GM18498 (cell line): ENCODE measurements around the gene SLC2A4.
A peak's percentile ranks its signal among the peaks of the same experiment; 100 is the strongest.

Experiments used
- ATAC-seq: cut with Tn5 transposase; IDR thresholded peaks from one replicate; pipeline ENCODE4 v1.9.1; 2021; ENCODE audit warnings: mild to moderate bottlenecking, moderate library complexity; ENCODE audit not compliant: unreplicated experiment

Gene SLC2A4

GRCh38 chr17:7263801-7264078, 17.8 kb upstream of the SLC2A4 start:
- no peak for ATAC-seq

GRCh38 chr17:7266784-7267183, 14.7 kb upstream of the SLC2A4 start:
- no peak for ATAC-seq

- no peak for ATAC-seq
These were observed 2.1 kb upstream of the SLC2A4 start for GRCh38 chr17:7279448-7279847.

GRCh38 chr17:7280519-7281073, 922 bp upstream of the SLC2A4 start:
- peak; percentile 72 for ATAC-seq

GRCh38 chr17:7281953-7282751, 634 bp downstream of the SLC2A4 start:
- no peak for ATAC-seq

GRCh38 chr17:7282752-7283321, 1.3 kb downstream of the SLC2A4 start:
- ATAC-seq: no peak

- no peak for ATAC-seq
These were observed 2.1 kb downstream of the SLC2A4 start for GRCh38 chr17:7283471-7284216.

- ATAC-seq: no peak
These were observed 3.4 kb downstream of the SLC2A4 start for GRCh38 chr17:7284911-7285310.

- ATAC-seq: no peak
These were observed 4.2 kb downstream of the SLC2A4 start for GRCh38 chr17:7285679-7286078.

- ATAC-seq: no peak
These were observed 7.9 kb downstream of the SLC2A4 start for GRCh38 chr17:7289256-7290032.

GRCh38 chr17:7290166-7290565, 8.6 kb downstream of the SLC2A4 start:
- no peak for ATAC-seq

GRCh38 chr17:7290685-7291084, 9.2 kb downstream of the SLC2A4 start:
- no peak for ATAC-seq

GRCh38 chr17:7292194-7292593, 10.7 kb downstream of the SLC2A4 start:
- ATAC-seq: no peak

GRCh38 chr17:7292729-7293128, 11.2 kb downstream of the SLC2A4 start:
- no peak for ATAC-seq

- no peak for ATAC-seq
These were observed 11.6 kb downstream of the SLC2A4 start for GRCh38 chr17:7293159-7293558.

- ATAC-seq: no peak
These were observed 12.5 kb downstream of the SLC2A4 start for GRCh38 chr17:7293816-7294613.

GRCh38 chr17:7294614-7295153, 13.2 kb downstream of the SLC2A4 start, which contains the start of gene YBX2:
Gene YBX2 (minus strand): TSS chr17:7294639. CDS start chr17:7294500, 139 bp downstream.
- no peak for ATAC-seq

- no peak for ATAC-seq
These were observed 14.0 kb downstream of the SLC2A4 start for GRCh38 chr17:7295230-7296180.
